GM21423 (cell line): Measurements from ENCODE around the gene KIF5A.

Experiments
- ATAC-seq: cut with Tn5 transposase; IDR thresholded peaks from one replicate; pipeline ENCODE4 v1.9.1; 2021; ENCODE audit warnings: mild to moderate bottlenecking, moderate library complexity; ENCODE audit not compliant: unreplicated experiment

The KIF5A gene

GRCh38 chr12:57519796-57520052 is 30.1 kb upstream of the KIF5A start:
- ATAC-seq: no peak

- ATAC-seq: peak; percentile 66
These were observed 29.6 kb upstream of the KIF5A start, which contains the start of gene DDIT3 for GRCh38 chr12:57520053-57520818. Gene DDIT3, minus strand, starts transcription at chr12:57520514. Its CDS starts 3,108 bp downstream, at chr12:57517406.

DNA sequence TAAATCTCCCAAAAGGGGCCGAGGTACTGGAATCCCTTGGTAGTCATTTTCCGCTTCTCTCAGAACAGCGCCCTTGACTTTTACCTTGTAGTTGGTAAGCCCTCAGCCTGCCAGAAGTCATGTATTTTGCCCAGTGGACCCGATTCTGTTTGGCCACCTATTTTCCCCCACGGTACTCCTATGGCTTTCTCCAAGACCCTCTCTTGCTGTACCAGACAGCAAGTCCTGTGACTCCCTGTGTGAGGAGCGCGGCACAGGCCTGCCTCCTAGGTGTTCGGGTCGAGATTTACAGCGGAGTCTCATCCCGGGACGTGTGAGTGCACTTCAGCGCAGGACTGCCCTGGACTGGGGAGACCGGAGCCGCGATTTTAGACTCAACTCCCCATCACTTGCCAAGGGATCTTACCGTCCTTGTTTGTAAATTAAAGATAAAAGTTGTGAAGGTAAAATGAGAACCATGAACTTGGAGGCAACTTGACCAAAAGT is 28.3 kb upstream of the KIF5A start:
- no peak for ATAC-seq

- ATAC-seq: peak; percentile 35
These were observed 27.6 kb upstream of the KIF5A start, which contains the start of gene MBD6 for GRCh38 chr12:57522011-57522886. Gene MBD6, plus strand, starts transcription at chr12:57522824. Its CDS starts 1,480 bp downstream, at chr12:57524304.

GRCh38 chr12:57522887-57523705 is 26.7 kb upstream of the KIF5A start:
- ATAC-seq: no peak

DNA sequence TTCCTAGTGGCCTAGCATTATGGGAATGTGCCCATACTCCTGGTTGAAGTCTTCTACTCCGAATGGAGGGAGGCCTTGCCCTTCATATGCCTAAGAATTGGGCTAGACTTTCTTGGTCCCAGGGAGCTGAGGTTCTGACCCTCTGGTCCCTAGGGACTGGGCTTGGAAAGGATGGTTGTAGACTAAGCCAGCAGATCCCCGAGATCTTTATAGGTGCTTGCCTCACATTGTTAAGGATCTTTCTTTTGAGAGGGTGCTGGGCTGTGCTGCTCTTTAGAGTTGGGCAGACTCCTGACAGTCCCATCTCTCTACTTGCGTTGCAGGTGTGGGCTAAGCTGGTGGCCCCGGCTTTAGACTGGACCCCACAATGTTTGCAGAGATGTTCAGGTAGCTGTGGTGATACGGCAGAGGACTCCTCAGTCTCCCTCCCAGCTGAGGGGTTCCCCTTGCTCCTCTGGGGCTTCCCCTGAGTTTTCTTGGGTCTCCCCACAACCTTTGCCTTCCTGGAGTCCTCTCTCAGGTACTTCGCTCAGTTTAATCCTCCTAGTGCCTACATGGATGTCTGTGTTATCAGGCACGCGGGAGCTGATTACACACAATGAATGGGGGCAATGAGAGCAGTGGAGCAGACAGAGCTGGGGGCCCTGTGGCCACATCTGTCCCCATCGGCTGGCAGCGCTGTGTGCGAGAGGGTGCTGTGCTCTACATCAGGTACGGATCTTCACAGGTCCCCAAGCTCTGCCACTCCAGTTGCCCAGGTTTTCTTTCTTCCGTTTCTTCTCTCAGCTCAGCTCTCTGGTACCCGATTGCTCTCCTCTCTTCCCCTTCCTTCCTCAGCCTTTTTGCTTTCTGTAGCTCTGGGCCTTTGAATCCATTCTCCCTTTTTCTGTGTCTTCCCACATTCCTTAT is 25.9 kb upstream of the KIF5A start:
- no peak for ATAC-seq

GRCh38 chr12:57524814-57525614 is 24.8 kb upstream of the KIF5A start:
- ATAC-seq: no peak

DNA sequence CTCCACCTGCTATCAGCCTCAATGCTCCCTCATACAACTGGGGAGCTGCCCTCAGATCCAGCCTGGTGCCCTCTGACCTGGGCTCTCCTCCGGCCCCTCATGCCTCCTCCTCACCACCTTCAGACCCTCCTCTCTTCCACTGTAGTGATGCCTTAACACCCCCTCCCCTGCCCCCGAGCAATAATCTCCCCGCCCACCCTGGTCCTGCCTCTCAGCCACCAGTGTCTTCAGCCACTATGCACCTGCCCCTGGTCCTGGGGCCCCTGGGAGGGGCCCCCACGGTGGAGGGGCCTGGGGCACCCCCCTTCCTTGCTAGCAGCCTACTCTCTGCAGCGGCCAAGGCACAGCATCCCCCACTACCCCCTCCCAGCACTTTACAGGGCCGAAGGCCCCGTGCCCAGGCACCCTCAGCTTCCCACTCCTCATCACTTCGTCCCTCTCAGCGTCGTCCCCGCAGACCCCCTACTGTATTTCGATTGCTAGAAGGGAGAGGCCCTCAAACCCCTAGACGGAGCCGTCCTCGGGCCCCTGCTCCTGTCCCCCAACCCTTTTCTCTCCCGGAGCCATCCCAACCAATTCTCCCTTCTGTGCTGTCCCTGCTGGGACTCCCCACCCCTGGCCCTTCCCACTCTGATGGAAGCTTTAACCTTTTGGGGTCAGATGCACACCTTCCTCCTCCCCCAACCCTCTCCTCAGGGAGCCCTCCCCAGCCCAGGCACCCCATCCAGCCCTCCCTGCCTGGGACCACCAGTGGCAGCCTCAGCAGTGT is 24.0 kb upstream of the KIF5A start:
- no peak for ATAC-seq

DNA sequence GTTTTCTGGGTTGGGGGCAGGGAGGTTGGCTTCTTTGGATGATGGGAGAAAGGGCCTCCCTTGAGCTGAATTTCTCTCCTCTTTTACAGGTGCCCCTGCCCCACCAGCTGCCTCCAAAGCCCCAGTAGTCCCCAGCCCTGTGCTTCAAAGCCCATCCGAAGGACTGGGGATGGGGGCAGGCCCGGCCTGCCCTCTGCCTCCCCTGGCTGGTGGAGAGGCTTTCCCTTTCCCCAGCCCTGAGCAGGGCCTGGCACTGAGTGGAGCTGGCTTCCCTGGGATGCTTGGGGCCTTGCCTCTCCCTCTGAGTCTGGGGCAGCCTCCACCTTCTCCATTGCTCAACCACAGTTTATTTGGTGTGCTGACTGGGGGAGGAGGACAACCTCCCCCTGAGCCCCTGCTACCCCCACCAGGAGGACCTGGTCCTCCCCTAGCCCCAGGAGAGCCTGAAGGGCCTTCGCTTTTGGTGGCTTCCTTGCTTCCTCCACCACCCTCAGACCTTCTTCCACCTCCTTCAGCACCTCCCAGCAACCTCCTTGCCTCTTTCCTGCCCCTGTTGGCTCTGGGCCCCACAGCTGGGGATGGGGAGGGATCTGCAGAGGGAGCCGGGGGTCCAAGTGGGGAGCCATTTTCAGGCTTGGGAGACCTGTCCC is 23.2 kb upstream of the KIF5A start:
- no peak for ATAC-seq

- no peak for ATAC-seq
These were observed 22.7 kb upstream of the KIF5A start for GRCh38 chr12:57527184-57527583.

- ATAC-seq: no peak
These were observed 21.7 kb upstream of the KIF5A start for GRCh38 chr12:57528176-57528575.

DNA sequence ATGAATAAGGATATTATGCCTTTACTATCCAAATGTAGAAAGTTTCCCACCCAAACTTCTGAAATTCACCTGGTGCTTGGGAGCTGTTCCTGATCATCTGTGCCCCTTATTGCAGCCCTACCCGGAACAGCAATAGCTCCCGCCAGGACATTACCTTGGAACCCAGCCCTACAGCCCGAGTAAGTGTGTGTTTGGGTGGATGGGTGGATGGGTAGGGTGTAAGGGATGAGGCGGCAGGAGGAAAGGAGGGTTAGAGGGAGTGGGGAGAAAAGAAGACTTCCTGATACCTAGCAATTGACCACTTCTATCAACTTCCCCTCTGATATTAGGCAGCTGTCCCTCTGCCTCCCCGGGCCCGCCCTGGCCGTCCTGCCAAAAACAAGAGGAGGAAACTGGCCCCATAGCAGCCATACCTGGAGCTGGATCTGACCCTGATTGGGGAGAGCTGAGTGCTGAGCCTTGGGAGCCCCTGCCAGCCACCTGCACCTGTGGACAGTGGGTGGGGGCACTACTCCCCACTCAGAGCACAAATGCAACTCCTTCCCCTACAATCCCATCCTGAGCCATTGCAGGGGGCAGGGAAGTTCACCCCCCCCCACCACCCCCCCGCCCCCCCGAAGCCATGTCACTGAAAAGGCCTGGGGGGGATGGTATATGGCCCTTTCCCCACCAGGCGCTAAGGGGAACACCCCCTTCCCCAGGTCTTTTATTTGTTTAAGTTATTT is 20.9 kb upstream of the KIF5A start:
- ATAC-seq: no peak

DNA sequence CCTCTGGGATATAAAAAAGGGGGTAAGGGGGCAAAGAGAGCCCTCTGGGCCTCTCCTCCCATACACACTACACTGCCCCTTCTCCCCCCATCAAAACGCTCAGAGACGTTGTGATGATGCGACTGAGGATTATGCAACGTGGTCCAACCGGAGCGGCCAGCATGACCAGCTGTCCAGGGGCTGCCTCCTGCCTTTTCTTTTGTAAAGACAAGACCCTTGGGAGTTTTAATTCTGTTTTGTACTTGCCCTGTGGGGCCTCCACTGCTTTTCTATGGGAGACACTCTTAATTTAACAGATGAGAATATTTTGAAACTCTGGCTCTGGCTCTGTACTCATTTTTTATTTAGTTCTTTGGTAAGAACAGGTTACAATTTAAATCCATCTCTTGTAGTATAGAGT is 20.0 kb upstream of the KIF5A start:
- ATAC-seq: no peak

DNA sequence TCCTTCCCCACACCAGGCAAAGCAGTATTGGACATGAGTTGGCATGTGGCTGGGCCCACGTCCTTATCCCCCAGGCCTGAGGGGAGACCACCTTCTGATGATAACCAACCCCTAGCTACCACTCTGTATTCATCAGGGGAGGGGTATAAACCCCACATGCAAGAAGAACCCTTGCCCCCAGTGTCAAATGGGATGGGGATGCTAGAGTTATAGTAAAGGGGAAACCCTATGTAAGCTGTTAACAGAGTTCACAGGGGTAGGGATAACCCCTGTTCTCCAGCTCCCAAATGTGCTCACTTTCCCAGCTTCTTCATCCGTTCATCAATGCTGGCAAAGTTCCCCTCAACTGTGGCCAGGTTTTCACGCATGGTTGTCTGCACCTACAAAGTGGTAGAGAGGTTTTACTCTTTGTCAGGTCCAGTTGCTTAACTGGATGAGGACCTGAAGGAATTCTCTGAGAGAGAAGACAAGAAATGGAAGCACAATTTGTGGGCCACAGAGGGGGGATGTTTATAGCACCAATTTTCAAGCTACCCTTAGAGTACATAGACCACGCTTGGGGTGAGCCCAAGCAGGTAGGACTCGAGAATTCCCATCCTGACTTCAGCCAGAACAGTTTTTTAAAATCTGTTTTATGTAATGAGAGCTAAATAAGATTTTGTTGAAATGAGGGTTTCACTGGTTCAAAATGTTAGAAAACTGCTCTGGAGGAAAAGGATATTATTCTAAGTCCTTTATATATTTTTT is 19.3 kb upstream of the KIF5A start:
- ATAC-seq: no peak

DNA sequence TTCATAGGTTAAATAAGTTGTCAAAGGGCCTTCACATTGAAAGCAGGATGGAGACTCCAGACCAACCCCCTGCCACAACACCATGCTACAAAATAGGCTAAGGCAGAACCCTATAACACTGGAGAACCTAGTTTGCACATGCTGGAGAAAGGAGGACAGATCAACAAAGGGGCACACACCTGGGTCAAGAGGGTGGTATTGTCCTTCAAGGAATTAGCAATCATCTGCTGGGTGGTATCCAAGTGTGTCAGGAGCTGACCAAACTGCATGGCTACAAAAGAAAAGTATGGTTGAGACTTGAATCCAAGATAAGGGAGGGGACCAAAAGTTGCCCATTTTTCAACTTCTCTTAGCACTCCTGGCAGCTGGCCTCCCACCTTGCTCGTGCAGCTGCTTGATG is 18.0 kb upstream of the KIF5A start:
- no peak for ATAC-seq

DNA sequence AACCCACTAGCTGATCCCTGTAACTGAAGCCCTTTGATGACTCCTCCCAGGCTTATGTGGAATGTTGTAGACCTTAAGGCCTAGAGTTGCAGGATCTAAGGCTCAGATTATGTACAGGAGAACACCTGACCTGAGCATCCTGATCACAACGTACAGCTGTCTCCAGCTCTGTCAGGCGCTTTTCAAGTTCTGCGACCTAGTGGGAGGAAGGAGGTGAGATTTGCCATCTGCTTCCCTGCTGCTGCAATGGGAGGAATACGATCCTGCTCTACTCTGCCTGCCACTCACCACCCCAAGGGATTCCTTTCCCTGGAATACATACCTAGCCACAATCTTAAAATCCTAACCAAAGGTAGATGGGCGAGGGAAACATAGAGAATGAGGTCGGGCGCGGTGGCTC is 16.7 kb upstream of the KIF5A start:
- ATAC-seq: no peak

DNA sequence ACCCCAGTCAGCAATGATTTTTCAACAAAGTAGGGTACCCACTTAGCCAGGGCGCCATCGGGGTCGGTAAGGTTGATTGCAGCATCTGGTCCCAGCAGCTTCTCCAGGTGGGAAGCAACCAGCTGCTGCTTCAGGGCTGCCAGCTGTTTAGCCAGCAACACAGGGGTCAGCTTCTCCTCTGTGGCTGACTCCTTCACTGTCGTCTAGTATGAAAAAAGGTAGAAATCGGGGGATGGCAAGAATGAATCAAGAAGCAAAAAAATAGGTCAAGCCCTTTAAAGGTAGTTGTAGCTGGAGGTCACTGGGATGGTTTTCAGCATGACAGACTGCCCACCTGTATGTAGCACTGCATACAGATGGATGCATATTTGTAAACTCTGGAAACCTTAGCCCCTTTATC is 15.6 kb upstream of the KIF5A start:
- ATAC-seq: no peak
